Measurements from ENCODE around the gene HADHB.

The HADHB gene

GRCh38 chr2:26216587-26216986 is 28.2 kb upstream of the HADHB start:
- DNase-seq (ENCODE audit: insufficient read length, low spot score) (no peak), FAIRE-seq (no peak)
- TF ChIP-seq POLR2A (IDR thresholded peaks at IDR 0.05; ENCODE audit: low read depth, low read length) (no peak), SPI1 (IDR thresholded peaks at IDR 0.05; ENCODE audit: low read depth, low read length) (no peak), TAF1 (IDR thresholded peaks at IDR 0.05; ENCODE audit: low read depth, low read length) (no peak), POLR2AphosphoS5 (IDR thresholded peaks at IDR 0.05; ENCODE audit: low read depth, low read length) (no peak), PAX5 (IDR thresholded peaks at IDR 0.05; ENCODE audit: insufficient read depth, low read length, severe bottlenecking) (no peak), POU2F2 (IDR thresholded peaks at IDR 0.05; ENCODE audit: low read depth, low read length) (no peak)

GRCh38 chr2:26217720-26218119 is 27.0 kb upstream of the HADHB start:
- FAIRE-seq = no peak
- TF ChIP-seq SPI1 (IDR thresholded peaks at IDR 0.05; ENCODE audit: low read depth, low read length) (no peak), POLR2AphosphoS5 (IDR thresholded peaks at IDR 0.05; ENCODE audit: low read depth, low read length) (no peak), TAF1 (IDR thresholded peaks at IDR 0.05; ENCODE audit: low read depth, low read length) (no peak), POLR2A (IDR thresholded peaks at IDR 0.05; ENCODE audit: low read depth, low read length) (no peak), PAX5 (IDR thresholded peaks at IDR 0.05; ENCODE audit: insufficient read depth, low read length, severe bottlenecking) (no peak), POU2F2 (IDR thresholded peaks at IDR 0.05; ENCODE audit: low read depth, low read length) (no peak)
- no peak for DNase-seq (ENCODE audit: insufficient read length, low spot score)

- DNase-seq (ENCODE audit: insufficient read length, low spot score) (no peak), FAIRE-seq (no peak)
Observed at GRCh38 chr2:26223018-26223417, 21.7 kb upstream of the HADHB start.

GRCh38 chr2:26224095-26224494 is 20.6 kb upstream of the HADHB start:
- DNase-seq (ENCODE audit: insufficient read length, low spot score) = no peak
- FAIRE-seq = no peak
- TF ChIP-seq PAX5 (IDR thresholded peaks at IDR 0.05; ENCODE audit: insufficient read depth, low read length, severe bottlenecking) (no peak), TAF1 (IDR thresholded peaks at IDR 0.05; ENCODE audit: low read depth, low read length) (no peak)

More at GRCh38 chr2:26223018-26223417, 21.7 kb upstream of the HADHB start:
- no peak for TF ChIP-seq POLR2AphosphoS5 (IDR thresholded peaks at IDR 0.05; ENCODE audit: low read depth, low read length)

GRCh38 chr2:26229595-26229994 is 15.1 kb upstream of the HADHB start:
- no peak for TF ChIP-seq POLR2AphosphoS5 (IDR thresholded peaks at IDR 0.05; ENCODE audit: low read depth, low read length)
- TF ChIP-seq TAF1 (IDR thresholded peaks at IDR 0.05; ENCODE audit: low read depth, low read length) = no peak
- no peak for TF ChIP-seq POLR2A (IDR thresholded peaks at IDR 0.05; ENCODE audit: low read depth, low read length)
- TF ChIP-seq SPI1 (IDR thresholded peaks at IDR 0.05; ENCODE audit: low read depth, low read length) = no peak
- TF ChIP-seq PAX5 (IDR thresholded peaks at IDR 0.05; ENCODE audit: insufficient read depth, low read length, severe bottlenecking) = no peak
- TF ChIP-seq POU2F2 (IDR thresholded peaks at IDR 0.05; ENCODE audit: low read depth, low read length) = no peak
- FAIRE-seq (no peak), DNase-seq (ENCODE audit: insufficient read length, low spot score) (no peak)

- DNase-seq (ENCODE audit: insufficient read length, low spot score) (no peak), FAIRE-seq (no peak)
- no peak for TF ChIP-seq PAX5 (IDR thresholded peaks at IDR 0.05; ENCODE audit: insufficient read depth, low read length, severe bottlenecking)
- TF ChIP-seq POU2F2 (IDR thresholded peaks at IDR 0.05; ENCODE audit: low read depth, low read length) = no peak
- TF ChIP-seq POLR2AphosphoS5 (IDR thresholded peaks at IDR 0.05; ENCODE audit: low read depth, low read length) = no peak
- no peak for TF ChIP-seq SPI1 (IDR thresholded peaks at IDR 0.05; ENCODE audit: low read depth, low read length)
- TF ChIP-seq POLR2A (IDR thresholded peaks at IDR 0.05; ENCODE audit: low read depth, low read length) = no peak
- TF ChIP-seq TAF1 (IDR thresholded peaks at IDR 0.05; ENCODE audit: low read depth, low read length) = no peak
Observed at GRCh38 chr2:26230806-26231205, 13.9 kb upstream of the HADHB start.

GRCh38 chr2:26235089-26235488 is 9.7 kb upstream of the HADHB start:
- no peak for DNase-seq (ENCODE audit: insufficient read length, low spot score)
- TF ChIP-seq TAF1 (IDR thresholded peaks at IDR 0.05; ENCODE audit: low read depth, low read length) = no peak
- FAIRE-seq = no peak

- DNase-seq (ENCODE audit: insufficient read length, low spot score) = no peak
- no peak for FAIRE-seq
- TF ChIP-seq TAF1 (IDR thresholded peaks at IDR 0.05; ENCODE audit: low read depth, low read length) (no peak), POLR2AphosphoS5 (IDR thresholded peaks at IDR 0.05; ENCODE audit: low read depth, low read length) (no peak), POLR2A (IDR thresholded peaks at IDR 0.05; ENCODE audit: low read depth, low read length) (no peak), SPI1 (IDR thresholded peaks at IDR 0.05; ENCODE audit: low read depth, low read length) (no peak), PAX5 (IDR thresholded peaks at IDR 0.05; ENCODE audit: insufficient read depth, low read length, severe bottlenecking) (no peak), POU2F2 (IDR thresholded peaks at IDR 0.05; ENCODE audit: low read depth, low read length) (no peak)
Observed at GRCh38 chr2:26237868-26238267, 6.9 kb upstream of the HADHB start.

GRCh38 chr2:26238311-26238958 is 6.3 kb upstream of the HADHB start:
- no peak for TF ChIP-seq POLR2A (IDR thresholded peaks at IDR 0.05; ENCODE audit: low read depth, low read length)
- DNase-seq (ENCODE audit: insufficient read length, low spot score) = no peak
- no peak for FAIRE-seq

GRCh38 chr2:26241928-26242436 is 2.8 kb upstream of the HADHB start:
- no peak for DNase-seq (ENCODE audit: insufficient read length, low spot score)

More at GRCh38 chr2:26241928-26242436, 2.8 kb upstream of the HADHB start:
- no peak for FAIRE-seq
- TF ChIP-seq POLR2AphosphoS5 (IDR thresholded peaks at IDR 0.05; ENCODE audit: low read depth, low read length) (no peak), POLR2A (IDR thresholded peaks at IDR 0.05; ENCODE audit: low read depth, low read length) (no peak), PAX5 (IDR thresholded peaks at IDR 0.05; ENCODE audit: insufficient read depth, low read length, severe bottlenecking) (no peak), SPI1 (IDR thresholded peaks at IDR 0.05; ENCODE audit: low read depth, low read length) (no peak), TAF1 (IDR thresholded peaks at IDR 0.05; ENCODE audit: low read depth, low read length) (no peak), POU2F2 (IDR thresholded peaks at IDR 0.05; ENCODE audit: low read depth, low read length) (no peak)

All from GM12891 (cell line).